Activated naive CD8-positive, alpha-beta T cell treated with anti-CD3 and anti-CD28 coated beads, Interleukin-2, amount 50 U/mL, for 24 hours (primary cell): ENCODE measurements around the gene HIVEP2.
A peak's percentile ranks its signal among the peaks of the same experiment; 100 is the strongest.

Experiments
- ATAC-seq: fragments of 150-1000 bp; cut with Tn5 transposase; one replicate; pipeline ENCODE4 v1.10.0; 2021
- DNase-seq: peaks from one replicate; pipeline ENCODE4 v3.0.0; 2021
- H3K27ac Mint-ChIP-seq: one replicate; pipeline ENCODE4 v1.8.0; 2021; ENCODE audit warnings: mild to moderate bottlenecking, mixed read lengths
- H3K27me3 Mint-ChIP-seq: one replicate; pipeline ENCODE4 v1.8.0; 2021; ENCODE audit warnings: mixed read lengths
- H3K36me3 Mint-ChIP-seq: one replicate; pipeline ENCODE4 v1.8.0; 2021; ENCODE audit warnings: low read depth, mixed read lengths
- H3K4me1 Mint-ChIP-seq: one replicate; pipeline ENCODE4 v1.8.0; 2021; ENCODE audit warnings: mixed read lengths
- H3K4me3 Mint-ChIP-seq: one replicate; pipeline ENCODE4 v1.8.0; 2021; ENCODE audit warnings: mild to moderate bottlenecking, moderate library complexity, mixed read lengths
- H3K9me3 Mint-ChIP-seq: one replicate; pipeline ENCODE4 v1.8.0; 2021; ENCODE audit warnings: mixed read lengths

The HIVEP2 gene

GRCh38 chr6:142901611-142902010 is 43.4 kb downstream of the HIVEP2 start:
- H3K4me3 Mint-ChIP-seq: peak overlapping the region; percentile 30
- H3K9me3 Mint-ChIP-seq: no peaks in the 10 kb centered on the region
- no peaks in the 10 kb centered on the region for H3K27me3 Mint-ChIP-seq
- ATAC-seq (no peak), DNase-seq (no peak)
- H3K36me3 Mint-ChIP-seq: peaks cover 14% of the 10 kb centered on the region
- peaks cover 63% of the 10 kb centered on the region for H3K4me1 Mint-ChIP-seq
- peak overlapping the region; percentile 88 for H3K27ac Mint-ChIP-seq

GRCh38 chr6:142900227-142900971 is 44.6 kb downstream of the HIVEP2 start:
- peaks cover 59% of the 10 kb centered on the region for H3K4me1 Mint-ChIP-seq
- peak overlapping the region; percentile 51 for H3K4me3 Mint-ChIP-seq
- ATAC-seq (peak; percentile 53), DNase-seq (no peak)
- no peaks in the 10 kb centered on the region for H3K9me3 Mint-ChIP-seq
- peaks cover 19% of the 10 kb centered on the region for H3K36me3 Mint-ChIP-seq
- H3K27ac Mint-ChIP-seq: peak overlapping the region; percentile 88
- no peaks in the 10 kb centered on the region for H3K27me3 Mint-ChIP-seq

GRCh38 chr6:142898927-142899895 is 45.8 kb downstream of the HIVEP2 start:
- no peaks in the 10 kb centered on the region for H3K9me3 Mint-ChIP-seq
- ATAC-seq: no peak
- peaks cover 25% of the 10 kb centered on the region for H3K36me3 Mint-ChIP-seq
- no peaks in the 10 kb centered on the region for H3K27me3 Mint-ChIP-seq
- H3K4me3 Mint-ChIP-seq: no peak overlapping the region
- H3K27ac Mint-ChIP-seq: no peak overlapping the region
- no peak for DNase-seq
- peaks cover 56% of the 10 kb centered on the region for H3K4me1 Mint-ChIP-seq

GRCh38 chr6:142897659-142898058 is 47.3 kb downstream of the HIVEP2 start:
- DNase-seq (no peak), ATAC-seq (no peak)
- Mint-ChIP-seq H3K9me3 (no peaks in the 10 kb centered on the region), H3K4me1 (peaks cover 47% of the 10 kb centered on the region), H3K27me3 (no peaks in the 10 kb centered on the region), H3K36me3 (peaks cover 22% of the 10 kb centered on the region), H3K27ac (no peak overlapping the region), H3K4me3 (no peak overlapping the region)

- H3K4me3 Mint-ChIP-seq: no peak overlapping the region
- DNase-seq (no peak), ATAC-seq (peak; percentile 26)
- peaks cover 22% of the 10 kb centered on the region for H3K36me3 Mint-ChIP-seq
- no peak overlapping the region for H3K27ac Mint-ChIP-seq
- H3K9me3 Mint-ChIP-seq: no peaks in the 10 kb centered on the region
- H3K27me3 Mint-ChIP-seq: no peaks in the 10 kb centered on the region
- H3K4me1 Mint-ChIP-seq: peaks cover 47% of the 10 kb centered on the region
These were observed 48.2 kb downstream of the HIVEP2 start for GRCh38 chr6:142896732-142897131.

- Mint-ChIP-seq H3K36me3 (peaks cover 27% of the 10 kb centered on the region), H3K9me3 (peaks cover 4% of the 10 kb centered on the region), H3K4me3 (no peak overlapping the region), H3K4me1 (peaks cover 60% of the 10 kb centered on the region), H3K27ac (no peak overlapping the region), H3K27me3 (no peaks in the 10 kb centered on the region)
- DNase-seq (no peak), ATAC-seq (no peak)
These were observed 51.9 kb downstream of the HIVEP2 start for GRCh38 chr6:142893088-142893487.

- peaks cover 4% of the 10 kb centered on the region for H3K9me3 Mint-ChIP-seq
- peaks cover 66% of the 10 kb centered on the region for H3K4me1 Mint-ChIP-seq
- ATAC-seq (no peak), DNase-seq (no peak)
- H3K27ac Mint-ChIP-seq: no peak overlapping the region
- no peaks in the 10 kb centered on the region for H3K27me3 Mint-ChIP-seq
- H3K36me3 Mint-ChIP-seq: peaks cover 32% of the 10 kb centered on the region
- no peak overlapping the region for H3K4me3 Mint-ChIP-seq
These were observed 52.5 kb downstream of the HIVEP2 start for GRCh38 chr6:142892254-142893021.

- DNase-seq: no peak
- no peaks in the 10 kb centered on the region for H3K27me3 Mint-ChIP-seq
- peaks cover 76% of the 10 kb centered on the region for H3K4me1 Mint-ChIP-seq
- H3K9me3 Mint-ChIP-seq: peaks cover 4% of the 10 kb centered on the region
- peak overlapping the region; percentile 6 for H3K27ac Mint-ChIP-seq
- H3K36me3 Mint-ChIP-seq: peaks cover 34% of the 10 kb centered on the region
- no peak overlapping the region for H3K4me3 Mint-ChIP-seq
- ATAC-seq: no peak
These were observed 53.5 kb downstream of the HIVEP2 start for GRCh38 chr6:142891454-142891853.

- H3K4me3 Mint-ChIP-seq: peak overlapping the region; percentile 16
- peak; percentile 41 for ATAC-seq
- peaks cover 89% of the 10 kb centered on the region for H3K4me1 Mint-ChIP-seq
These were observed 56.5 kb downstream of the HIVEP2 start for GRCh38 chr6:142888456-142888855.

GRCh38 chr6:142887517-142887916 is 57.5 kb downstream of the HIVEP2 start:
- H3K4me1 Mint-ChIP-seq: peaks cover 93% of the 10 kb centered on the region
- ATAC-seq (no peak), DNase-seq (no peak)
- H3K4me3 Mint-ChIP-seq: peak overlapping the region; percentile 61
- peak overlapping the region; percentile 94 for H3K27ac Mint-ChIP-seq
- peaks cover 4% of the 10 kb centered on the region for H3K9me3 Mint-ChIP-seq
- peaks cover 21% of the 10 kb centered on the region for H3K36me3 Mint-ChIP-seq
- H3K27me3 Mint-ChIP-seq: no peaks in the 10 kb centered on the region

More at GRCh38 chr6:142888456-142888855, 56.5 kb downstream of the HIVEP2 start:
- H3K36me3 Mint-ChIP-seq: peaks cover 21% of the 10 kb centered on the region
- H3K9me3 Mint-ChIP-seq: peaks cover 4% of the 10 kb centered on the region
- DNase-seq: no peak
- peak overlapping the region; percentile 94 for H3K27ac Mint-ChIP-seq
- no peaks in the 10 kb centered on the region for H3K27me3 Mint-ChIP-seq

- H3K36me3 Mint-ChIP-seq: peaks cover 22% of the 10 kb centered on the region
- H3K9me3 Mint-ChIP-seq: peaks cover 4% of the 10 kb centered on the region
- DNase-seq: no peak
- H3K27me3 Mint-ChIP-seq: no peaks in the 10 kb centered on the region
- ATAC-seq: peak; percentile 48
- peaks cover 92% of the 10 kb centered on the region for H3K4me1 Mint-ChIP-seq
- H3K4me3 Mint-ChIP-seq: peak overlapping the region; percentile 41
- H3K27ac Mint-ChIP-seq: peak overlapping the region; percentile 94
These were observed 58.4 kb downstream of the HIVEP2 start for GRCh38 chr6:142886431-142887170.

- ATAC-seq: peak; percentile 87
- Mint-ChIP-seq H3K4me3 (peak overlapping the region; percentile 84), H3K9me3 (peaks cover 4% of the 10 kb centered on the region), H3K27me3 (no peaks in the 10 kb centered on the region), H3K27ac (peak overlapping the region; percentile 94), H3K36me3 (peaks cover 32% of the 10 kb centered on the region), H3K4me1 (peaks cover 93% of the 10 kb centered on the region)
- DNase-seq: peak; percentile 28
These were observed 59.7 kb downstream of the HIVEP2 start for GRCh38 chr6:142885182-142885867.
